ENCODE results near the gene EPHA2. TPM values are rescaled to one million over a fixed set of nuclear protein-coding genes. Genes with fewer than 3 reads are reported as not detected.
"Not testable (repeated sequence)": the region's sequence is repeated elsewhere in the genome, so short reads cannot be mapped to it uniquely, and the experiment has no call there.

The EPHA2 gene
- total and polyA plus RNA-seq, 8 donors: 6.5 to 17.1 (median 11.0) TPM

GRCh38 chr1:16198444-16199156 lies 42.7 kb upstream of the EPHA2 start:
- ATAC-seq (no peak), FAIRE-seq (no peak)
- no peaks in the 10 kb centered on the region for H3K27me3 ChIP-seq

GRCh38 chr1:16196874-16197273 lies 41.0 kb upstream of the EPHA2 start:
- no peak overlapping the region for H3K4me3 ChIP-seq
- H3K27me3 ChIP-seq: no peaks in the 10 kb centered on the region
- no peaks in the 10 kb centered on the region for H3K4me1 ChIP-seq
- 61 to 90% methylated on average over 3 of the region's 3 CpGs for WGBS, 2 donors
- TF ChIP-seq CTCF (IDR thresholded peaks at IDR 0.05): no peak
- no peak overlapping the region for H3K27ac ChIP-seq
- H3K9me3 ChIP-seq: no peaks in the 10 kb centered on the region
- ATAC-seq (no peak), FAIRE-seq (no peak), DNase-seq (peak in 1 of 6 donors; percentile 2)
- no peaks in the 10 kb centered on the region for H3K36me3 ChIP-seq
- intact Hi-C loops (cut with DNase I): no loop called here

More at GRCh38 chr1:16198444-16199156, 42.7 kb upstream of the EPHA2 start:
- H3K36me3 ChIP-seq: no peaks in the 10 kb centered on the region
- no peak overlapping the region for H3K4me3 ChIP-seq
- WGBS, 2 donors: 90 to 92% methylated on average over 8 of the region's 8 CpGs
- no peak overlapping the region for H3K27ac ChIP-seq
- H3K4me1 ChIP-seq: no peaks in the 10 kb centered on the region
- TF ChIP-seq CTCF (IDR thresholded peaks at IDR 0.05): no peak
- DNase-seq: no peak
- intact Hi-C loops (cut with DNase I): no loop called here
- no peaks in the 10 kb centered on the region for H3K9me3 ChIP-seq

GRCh38 chr1:16196139-16196538 lies 40.3 kb upstream of the EPHA2 start:
- FAIRE-seq; H3K27me3 ChIP-seq; H3K4me3 ChIP-seq; ATAC-seq; intact Hi-C loops (cut with DNase I); H3K4me1 ChIP-seq; H3K27ac ChIP-seq; H3K36me3 ChIP-seq; H3K9me3 ChIP-seq: not testable (repeated sequence)
- DNase-seq: peak in 1 of 6 donors; percentile 19
- 93 to 97% methylated on average over 4 of the region's 4 CpGs for WGBS, 2 donors

- Histone ChIP-seq H3K27me3 (no peaks in the 10 kb centered on the region), H3K36me3 (no peaks in the 10 kb centered on the region), H3K4me1 (no peaks in the 10 kb centered on the region), H3K27ac (no peak overlapping the region), H3K9me3 (no peaks in the 10 kb centered on the region), H3K4me3 (no peak overlapping the region)
- no peak for TF ChIP-seq CTCF (IDR thresholded peaks at IDR 0.05)
- DNase-seq (no peak), FAIRE-seq (no peak), ATAC-seq (peak in 1 of 4 donors; percentile 17)
- 73 to 86% methylated on average over 7 of the region's 7 CpGs for WGBS, 2 donors
- intact Hi-C loops (cut with DNase I): no loop called here
Measured at GRCh38 chr1:16195518-16195905, 39.6 kb upstream of the EPHA2 start.

- no peaks in the 10 kb centered on the region for H3K4me1 ChIP-seq
- no peaks in the 10 kb centered on the region for H3K36me3 ChIP-seq
- TF ChIP-seq CTCF (IDR thresholded peaks at IDR 0.05): no peak
- H3K9me3 ChIP-seq: no peaks in the 10 kb centered on the region
- 84 to 94% methylated on average over 6 of the region's 6 CpGs for WGBS, 2 donors
- no peak overlapping the region for H3K27ac ChIP-seq
- no peak for FAIRE-seq
- intact Hi-C loops (cut with DNase I): loop anchor here in 2 of 3 donors (2.0 to 5.0 kb wide), 2 partner anchors 111 to 115 kb away; no protein-coding TSS in a partner anchor
- H3K27me3 ChIP-seq: no peaks in the 10 kb centered on the region
- DNase-seq: no peak
- no peak for ATAC-seq
- no peak overlapping the region for H3K4me3 ChIP-seq
Measured at GRCh38 chr1:16191916-16192546, 36.2 kb upstream of the EPHA2 start.

All from pancreas (tissue), 10 donors.